ENCODE measurements around the gene BOK. TPM values are rescaled to one million over a fixed set of nuclear protein-coding genes. Genes with fewer than 3 reads are reported as not detected.

Gene BOK
- total and polyA plus RNA-seq, 2 donors (not counting 3 experiments of a cell fraction or from before 2014, with no cell fraction given): 76.0 to 95.5 TPM

DNA sequence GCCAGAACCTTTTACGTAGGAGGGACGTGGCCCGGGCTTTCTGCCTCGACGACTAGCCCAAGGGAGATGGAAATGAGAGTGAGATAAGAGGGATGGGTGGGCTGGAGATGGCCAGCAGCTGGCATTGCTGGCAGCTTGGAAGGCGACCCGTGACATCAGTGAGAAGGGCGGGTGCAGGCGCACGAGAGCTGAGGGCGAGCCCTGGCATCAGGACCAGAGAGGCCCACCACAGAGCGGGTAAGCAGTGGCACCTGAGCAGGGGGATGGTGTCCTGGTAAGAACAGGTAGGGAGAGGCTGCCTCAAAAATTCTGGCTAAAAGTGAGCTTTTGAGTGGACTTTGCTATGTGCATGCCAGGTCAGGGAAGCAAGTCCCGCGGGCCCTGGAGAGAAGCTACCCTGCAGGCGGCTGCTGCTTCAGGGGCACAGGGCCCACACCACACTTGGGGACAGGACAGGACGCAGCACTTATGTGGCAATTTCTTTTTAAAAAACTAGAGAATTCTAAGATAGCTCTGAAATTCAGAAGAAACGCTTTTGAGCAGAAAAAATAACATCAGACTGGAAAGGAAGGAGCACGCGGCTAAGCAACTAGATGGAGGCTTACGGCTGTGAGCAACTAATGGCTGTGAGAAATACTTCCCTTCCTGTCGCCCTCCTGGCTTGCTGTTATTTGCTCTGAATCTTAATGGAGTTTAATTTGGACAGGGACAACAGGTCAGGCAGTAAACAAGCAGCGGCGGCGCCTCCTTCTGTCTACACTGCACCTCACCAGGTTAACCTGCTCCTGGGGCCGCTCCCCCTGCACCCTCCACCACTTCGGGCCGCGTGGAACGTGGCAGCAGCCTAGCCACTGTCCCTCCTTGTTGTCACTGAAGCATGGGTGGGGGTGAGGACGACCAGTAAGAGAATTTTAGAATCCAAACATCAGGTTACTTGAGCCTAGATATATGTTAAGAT is 57.9 kb downstream of the BOK start:
- Histone ChIP-seq H3K4me2 (ENCODE audit: insufficient read depth, low read length) (no peak overlapping the region), H3K36me3 (ENCODE audit: control insufficient read depth in 2 of 2, extremely low read depth in 1 of 2, insufficient read depth in 2 of 2, low read length in 2 of 2) (no peaks in the 10 kb centered on the region), H3K9me1 (replicated peaks; ENCODE audit: control insufficient read depth, extremely low read depth, insufficient read depth, low read length) (no peaks in the 10 kb centered on the region), H3K79me2 (ENCODE audit: control insufficient read depth, insufficient read depth, low read length) (peaks cover 44% of the 10 kb centered on the region), H4K20me1 (replicated peaks; ENCODE audit: control insufficient read depth, extremely low read depth, insufficient read depth, low read length) (peaks cover 2% of the 10 kb centered on the region), H3K27ac (ENCODE audit: insufficient read depth, low read depth, low read length) (no peak overlapping the region), H3K9me3 (replicated peaks; ENCODE audit: control insufficient read depth, insufficient read depth, low read length) (no peaks in the 10 kb centered on the region), H3K4me3 (replicated peaks in 1 of 3; ENCODE audit: insufficient read depth in 1 of 3, low read depth in 1 of 3, low read length in 3 of 3) (no peak overlapping the region), H3K27me3 (ENCODE audit: control insufficient read depth in 2 of 2, insufficient read depth in 2 of 2, low read length in 2 of 2) (no peaks in the 10 kb centered on the region), H3K4me1 (ENCODE audit: control insufficient read depth, extremely low read depth, insufficient read depth, low read length) (peaks cover 13% of the 10 kb centered on the region), H3K9ac (replicated peaks; ENCODE audit: extremely low read depth, insufficient read depth, low read length) (no peak overlapping the region), H2AFZ (ENCODE audit: low read depth, low read length) (no peak overlapping the region)
- TF ChIP-seq POLR2AphosphoS5 (IDR thresholded peaks at IDR 0.05; ENCODE audit: insufficient read depth, low read depth, low read length): no peak
- TF ChIP-seq, protein P1, sequence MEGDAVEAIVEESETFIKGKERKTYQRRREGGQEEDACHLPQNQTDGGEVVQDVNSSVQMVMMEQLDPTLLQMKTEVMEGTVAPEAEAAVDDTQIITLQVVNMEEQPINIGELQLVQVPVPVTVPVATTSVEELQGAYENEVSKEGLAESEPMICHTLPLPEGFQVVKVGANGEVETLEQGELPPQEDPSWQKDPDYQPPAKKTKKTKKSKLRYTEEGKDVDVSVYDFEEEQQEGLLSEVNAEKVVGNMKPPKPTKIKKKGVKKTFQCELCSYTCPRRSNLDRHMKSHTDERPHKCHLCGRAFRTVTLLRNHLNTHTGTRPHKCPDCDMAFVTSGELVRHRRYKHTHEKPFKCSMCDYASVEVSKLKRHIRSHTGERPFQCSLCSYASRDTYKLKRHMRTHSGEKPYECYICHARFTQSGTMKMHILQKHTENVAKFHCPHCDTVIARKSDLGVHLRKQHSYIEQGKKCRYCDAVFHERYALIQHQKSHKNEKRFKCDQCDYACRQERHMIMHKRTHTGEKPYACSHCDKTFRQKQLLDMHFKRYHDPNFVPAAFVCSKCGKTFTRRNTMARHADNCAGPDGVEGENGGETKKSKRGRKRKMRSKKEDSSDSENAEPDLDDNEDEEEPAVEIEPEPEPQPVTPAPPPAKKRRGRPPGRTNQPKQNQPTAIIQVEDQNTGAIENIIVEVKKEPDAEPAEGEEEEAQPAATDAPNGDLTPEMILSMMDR (IDR thresholded peaks at IDR 0.05; ENCODE audit: extremely low read depth in 1 of 2, insufficient read depth in 1 of 2, low read depth in 1 of 2, low read length in 2 of 2): no peak
- no peak for TF ChIP-seq MYC (IDR thresholded peaks at IDR 0.05; ENCODE audit: low read depth, low read length)
- TF ChIP-seq, protein P2, sequence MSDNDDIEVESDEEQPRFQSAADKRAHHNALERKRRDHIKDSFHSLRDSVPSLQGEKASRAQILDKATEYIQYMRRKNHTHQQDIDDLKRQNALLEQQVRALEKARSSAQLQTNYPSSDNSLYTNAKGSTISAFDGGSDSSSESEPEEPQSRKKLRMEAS (IDR thresholded peaks at IDR 0.05; ENCODE audit: insufficient read depth, insufficient read length): no peak
- TF ChIP-seq POLR2A (IDR thresholded peaks at IDR 0.05; ENCODE audit: low read depth, low read length): no peak
- no peak for TF ChIP-seq EZH2 (IDR thresholded peaks at IDR 0.05; ENCODE audit: borderline replicate concordance, low read depth, low read length, severe bottlenecking)
- no peak for TF ChIP-seq JUN (IDR thresholded peaks at IDR 0.05; ENCODE audit: borderline replicate concordance, insufficient read depth, insufficient read length, low read depth)
- TF ChIP-seq FOS (IDR thresholded peaks at IDR 0.05; ENCODE audit: borderline replicate concordance, insufficient read depth, low read length): no peak
- no peak for TF ChIP-seq GATA2 (IDR thresholded peaks at IDR 0.05; ENCODE audit: insufficient read depth, insufficient read length, low read depth, low read length)
- no peak for DNase-seq (ENCODE audit: low read depth, low spot score)
- BruUV-seq (replicated peaks): no TSS peak
- ChIA-PET POLR2A (no interaction called here), CTCF (no interaction called here)
- dilution Hi-C loops (cut with MboI; ENCODE audit: extremely low pct_ligation_motif_present, low sequenced_read_pairs): no loop called here
- FAIRE-seq: no peak
- intact Hi-C loops (cut with micrococcal nuclease): no loop called here
